Keratinocyte (primary cell): ENCODE results near the gene ARHGEF6. TPM values are rescaled to one million over a fixed set of nuclear protein-coding genes. Genes with fewer than 3 reads are reported as not detected.

Experiments
- DNase-seq: peaks from one replicate; pipeline ENCODE4 v3.0.0-alpha.2; 2011; ENCODE audit warnings: low read depth, missing footprints, low spot score
- FAIRE-seq: peaks from 2 replicates; lab custom pipeline; 2011; peaks lifted over from hg19 to GRCh38; lab: Jason Lieb, UNC
- H2AFZ ChIP-seq: 2 replicates; pipeline ENCODE4 v1.6.0; 2012; ENCODE audit warnings: low read length, control low read depth, inconsistent platforms; ENCODE audit not compliant: control insufficient read depth
- H3K27ac ChIP-seq: 2 replicates; pipeline ENCODE4 v1.5.1; 2011; ENCODE audit warnings: low read length; ENCODE audit not compliant: control insufficient read depth, insufficient read depth
- H3K27me3 ChIP-seq: 3 replicates; pipeline ENCODE4 v1.6.0; 2011; ENCODE audit warnings: low read length; ENCODE audit not compliant: control insufficient read depth, insufficient read depth; ENCODE audit errors: extremely low read depth
- H3K36me3 ChIP-seq, 2 experiments: 2 replicates in 1 of 2; 3 replicates in 1 of 2; pipeline ENCODE4 v1.5.1; 2011; ENCODE audit warnings: low read length in 2 of 2, mild to moderate bottlenecking in 1 of 2; ENCODE audit not compliant: control insufficient read depth in 2 of 2, insufficient read depth in 2 of 2; ENCODE audit errors: extremely low read depth in 1 of 2
- H3K4me1 ChIP-seq: 3 replicates; pipeline ENCODE4 v1.5.1; 2011; ENCODE audit warnings: low read length; ENCODE audit not compliant: control insufficient read depth, insufficient read depth; ENCODE audit errors: extremely low read depth
- H3K4me2 ChIP-seq: 3 replicates; pipeline ENCODE4 v1.6.0; 2011; ENCODE audit warnings: low read depth, low read length; ENCODE audit not compliant: control insufficient read depth, insufficient read depth; ENCODE audit errors: extremely low read depth
- H3K4me3 ChIP-seq, 3 experiments: fragments of 200-600 bp in 1 of 3; sonication (generic) in 1 of 3; 2 replicates in 2 of 3; 3 replicates in 1 of 3; pipeline ENCODE4 v1.5.1; 2011 to 2016; ENCODE audit warnings: low read length in 3 of 3, mild to moderate bottlenecking in 3 of 3, control low read depth in 2 of 3, inconsistent platforms in 1 of 3, low read depth in 1 of 3, mixed read lengths in 1 of 3, mixed run types in 1 of 3, moderate library complexity in 1 of 3; ENCODE audit not compliant: control insufficient read depth in 2 of 3, insufficient read depth in 2 of 3; ENCODE audit errors: extremely low read depth in 1 of 3
- H3K79me2 ChIP-seq: 2 replicates; pipeline ENCODE4 v1.6.0; 2012; ENCODE audit warnings: low read length; ENCODE audit not compliant: control insufficient read depth, insufficient read depth
- H3K9ac ChIP-seq: 3 replicates; pipeline ENCODE4 v1.6.0; 2011; ENCODE audit warnings: low read length; ENCODE audit not compliant: control insufficient read depth, insufficient read depth; ENCODE audit errors: extremely low read depth
- H3K9me1 ChIP-seq: 3 replicates; pipeline ENCODE4 v1.6.0; 2011; ENCODE audit warnings: low read length; ENCODE audit not compliant: control insufficient read depth, insufficient read depth; ENCODE audit errors: extremely low read depth
- H3K9me3 ChIP-seq: 2 replicates; pipeline ENCODE4 v1.5.1; 2012; ENCODE audit warnings: low read depth, low read length; ENCODE audit not compliant: control insufficient read depth
- H4K20me1 ChIP-seq: 3 replicates; pipeline ENCODE4 v1.6.0; 2011; ENCODE audit warnings: low read length; ENCODE audit not compliant: control insufficient read depth, insufficient read depth; ENCODE audit errors: extremely low read depth
- CTCF ChIP-seq, 3 experiments: IDR thresholded peaks in 1 of 3; conservative IDR thresholded peaks in 1 of 3; optimal IDR thresholded peaks in 1 of 3; 2 replicates in 2 of 3; 3 replicates in 1 of 3; pipeline versions ENCODE3 to v1.5.1; 2011; ENCODE audit warnings: low read length in 3 of 3, mild to moderate bottlenecking in 3 of 3, moderate library complexity in 2 of 3, control low read depth in 1 of 3, inconsistent platforms in 1 of 3; ENCODE audit not compliant: insufficient read depth in 2 of 3; ENCODE audit errors: extremely low read depth in 1 of 3
- EZH2 ChIP-seq: IDR thresholded peaks from one replicate; pipeline ENCODE4 v1.6.1; 2012; ENCODE audit warnings: inconsistent platforms, mild to moderate bottlenecking, low read length, moderate library complexity
- dilution Hi-C: fragments of 300-500 bp; cut with MboI; formaldehyde crosslinking; loops from one replicate; pipeline ENCODE4 v1.7.0; 2020; ENCODE audit warnings: low sequenced_read_pairs; ENCODE audit not compliant: extremely low pct_ligation_motif_present
- polyA plus RNA-seq, 5 experiments: library from polyadenylated mRNA; depleted of rRNA in 3 of 5; stranded (reverse) in 3 of 5; stranded (forward) in 1 of 5; unstranded in 1 of 5; fragments of >200 nt; gene quantifications; 1 replicate in 1 of 5; 2 replicates in 3 of 5; 3 replicates in 1 of 5; pipeline versions ENCODE4 v1.2.1 to v1.2.3, GENCODE V29; 2011 to 2012; ENCODE audit warnings: missing spikeins in 2 of 5, low read depth in 1 of 5, low replicate concordance in 1 of 5

Gene ARHGEF6
- polyA plus RNA-seq, 1 donor (not counting 4 experiments of a cell fraction or from before 2014, with no cell fraction given) = 0.18 TPM

GRCh38 chrX:136781180-136781797 lies 557 bp upstream of the ARHGEF6 start:
- DNase-seq = no peak

GRCh38 chrX:136780241-136780640 lies 491 bp downstream of the ARHGEF6 start:
- H3K36me3 ChIP-seq = no peaks in the 10 kb centered on the region
- FAIRE-seq = no peak
- H3K9ac ChIP-seq = no peak overlapping the region
- no peaks in the 10 kb centered on the region for H3K4me1 ChIP-seq
- no peak overlapping the region for H3K4me2 ChIP-seq
- H3K9me1 ChIP-seq = no peaks in the 10 kb centered on the region
- no peaks in the 10 kb centered on the region for H4K20me1 ChIP-seq
- no peak overlapping the region for H2AFZ ChIP-seq
- dilution Hi-C loops = no loop called here
- H3K27me3 ChIP-seq = no peaks in the 10 kb centered on the region
- H3K9me3 ChIP-seq = no peaks in the 10 kb centered on the region
- TF ChIP-seq EZH2 (no peak), CTCF (optimal IDR thresholded peaks at IDR 0.05 in 1 of 3, IDR thresholded peaks at IDR 0.05 in 1 of 3, conservative IDR thresholded peaks at IDR 0.05 in 1 of 3; ENCODE audit: extremely low read depth in 1 of 3, insufficient read depth in 2 of 3, low read length in 3 of 3) (no peak)
- DNase-seq = no peak
- H3K79me2 ChIP-seq = no peaks in the 10 kb centered on the region
- no peak overlapping the region for H3K27ac ChIP-seq
- H3K4me3 ChIP-seq = no peak overlapping the region

More at GRCh38 chrX:136781180-136781797, 557 bp upstream of the ARHGEF6 start:
- Histone ChIP-seq H3K9ac (no peak overlapping the region), H2AFZ (no peak overlapping the region), H3K9me3 (no peaks in the 10 kb centered on the region), H3K79me2 (no peaks in the 10 kb centered on the region), H3K4me2 (no peak overlapping the region), H3K4me3 (no peak overlapping the region), H3K36me3 (no peaks in the 10 kb centered on the region), H3K27ac (no peak overlapping the region), H3K9me1 (no peaks in the 10 kb centered on the region), H3K4me1 (no peaks in the 10 kb centered on the region), H3K27me3 (no peaks in the 10 kb centered on the region), H4K20me1 (no peaks in the 10 kb centered on the region)
- no peak for TF ChIP-seq CTCF (optimal IDR thresholded peaks at IDR 0.05 in 1 of 3, IDR thresholded peaks at IDR 0.05 in 1 of 3, conservative IDR thresholded peaks at IDR 0.05 in 1 of 3; ENCODE audit: extremely low read depth in 1 of 3, insufficient read depth in 2 of 3, low read length in 3 of 3)
- no peak for TF ChIP-seq EZH2
- dilution Hi-C loops = no loop called here
- no peak for FAIRE-seq
